Naive thymus-derived CD4-positive, alpha-beta T cell (primary cell): ENCODE results near the gene SKIC8. TPM values are rescaled to one million over a fixed set of nuclear protein-coding genes. Genes with fewer than 3 reads are reported as not detected.

Experiments
- ATAC-seq: fragments of 150-1000 bp; cut with Tn5 transposase; 2 replicates; pipeline ENCODE4 v1.10.0; 2021; ENCODE audit warnings: mild to moderate bottlenecking, moderate library complexity
- CTCF ChIA-PET: fragments of 350-600 bp; sonication (Branson Sonifier 250); formaldehyde crosslinking; loops from one replicate; lab custom pipeline; 2021; ENCODE audit warnings: antibody characterized with exemption; lab: Charles Lee
- POLR2A ChIA-PET: fragments of 350-600 bp; sonication (Branson Sonifier 250); formaldehyde crosslinking; loops from one replicate; lab custom pipeline; 2021; ENCODE audit warnings: antibody characterized with exemption, inconsistent platforms; lab: Charles Lee
- DNase-seq, 9 donors: peaks; one replicate each; pipeline versions ENCODE4 v3.0.0 to v3.0.0-alpha.2; 2020 to 2022; ENCODE audit warnings: mixed read lengths in 1 of 9
- H3K27ac ChIP-seq: one replicate; pipeline ENCODE4 v1.7.0; 2013; ENCODE audit warnings: mild to moderate bottlenecking, low read depth, low read length, moderate library complexity
- H3K27me3 ChIP-seq, 2 donors: one replicate each; pipeline ENCODE4 v1.7.0; 2013; ENCODE audit warnings: low read length in 2 of 2, mild to moderate bottlenecking in 2 of 2, moderate library complexity in 2 of 2; ENCODE audit not compliant: control insufficient read depth in 2 of 2, insufficient read depth in 2 of 2
- H3K36me3 ChIP-seq, 3 experiments: 1 replicate in 2 of 3; 2 replicates in 1 of 3; pipeline ENCODE4 v1.7.0; 2013; ENCODE audit warnings: low read length in 3 of 3, mild to moderate bottlenecking in 3 of 3, moderate library complexity in 1 of 3; ENCODE audit not compliant: insufficient read depth in 3 of 3, control insufficient read depth in 2 of 3
- H3K4me1 ChIP-seq, 2 donors: one replicate each; pipeline ENCODE4 v1.7.0; 2013; ENCODE audit warnings: low read length in 2 of 2, mild to moderate bottlenecking in 2 of 2, moderate library complexity in 1 of 2; ENCODE audit not compliant: control insufficient read depth in 2 of 2, insufficient read depth in 2 of 2
- H3K4me3 ChIP-seq: 2 replicates; pipeline ENCODE4 v1.7.0; 2013; ENCODE audit warnings: mild to moderate bottlenecking, low read length
- H3K9me3 ChIP-seq, 3 experiments: 1 replicate in 2 of 3; 2 replicates in 1 of 3; pipeline ENCODE4 v1.7.0; 2013; ENCODE audit warnings: low read length in 3 of 3; ENCODE audit not compliant: control insufficient read depth in 2 of 3
- H3K27ac Mint-ChIP-seq, 9 donors: one replicate each; pipeline ENCODE4 v1.8.0; 2020 to 2022; ENCODE audit warnings: mixed read lengths in 9 of 9, mild to moderate bottlenecking in 8 of 9, moderate library complexity in 5 of 9, inconsistent platforms in 2 of 9
- H3K27me3 Mint-ChIP-seq, 5 donors: one replicate each; pipeline ENCODE4 v1.8.0; 2021 to 2022; ENCODE audit warnings: mixed read lengths in 5 of 5, mild to moderate bottlenecking in 1 of 5
- H3K36me3 Mint-ChIP-seq, 5 donors: one replicate each; pipeline ENCODE4 v1.8.0; 2020 to 2022; ENCODE audit warnings: mixed read lengths in 5 of 5, mild to moderate bottlenecking in 3 of 5, inconsistent platforms in 1 of 5
- H3K4me1 Mint-ChIP-seq, 7 donors: one replicate each; pipeline ENCODE4 v1.8.0; 2020 to 2022; ENCODE audit warnings: mixed read lengths in 7 of 7, mild to moderate bottlenecking in 3 of 7, inconsistent platforms in 1 of 7
- H3K4me3 Mint-ChIP-seq, 10 donors: one replicate each; pipeline ENCODE4 v1.8.0; 2020 to 2022; ENCODE audit warnings: mild to moderate bottlenecking in 10 of 10, mixed read lengths in 10 of 10, moderate library complexity in 6 of 10, inconsistent platforms in 2 of 10
- H3K9me3 Mint-ChIP-seq, 11 donors: one replicate each; pipeline ENCODE4 v1.8.0; 2020 to 2022; ENCODE audit warnings: mixed read lengths in 11 of 11, mild to moderate bottlenecking in 4 of 11, inconsistent platforms in 1 of 11, moderate library complexity in 1 of 11
- intact Hi-C, 2 donors: fragments of 100-400 bp; cut with micrococcal nuclease; formaldehyde crosslinking; loops; one replicate each; pipeline ENCODE4 v1.15.1; 2023
- polyA plus RNA-seq, 2 donors: library from polyadenylated mRNA; unstranded; fragments of 300-500 nt; fragmentation: Illumina TruSeq; gene quantifications; one replicate each; pipeline ENCODE4 v1.2.3, GENCODE V29; 2021
- total RNA-seq, 6 experiments: library from RNA in 5 of 6; stranded (reverse) in 5 of 6; gene quantifications; 1 replicate in 5 of 6; 2 replicates in 1 of 6; pipeline ENCODE4 v1.2.3 and lab custom pipeline; 2021 to 2026

Gene SKIC8
- total and polyA plus RNA-seq, 7 experiments from 2014 or later, result 26.7 to 95.8 (median 45.4) TPM

DNA sequence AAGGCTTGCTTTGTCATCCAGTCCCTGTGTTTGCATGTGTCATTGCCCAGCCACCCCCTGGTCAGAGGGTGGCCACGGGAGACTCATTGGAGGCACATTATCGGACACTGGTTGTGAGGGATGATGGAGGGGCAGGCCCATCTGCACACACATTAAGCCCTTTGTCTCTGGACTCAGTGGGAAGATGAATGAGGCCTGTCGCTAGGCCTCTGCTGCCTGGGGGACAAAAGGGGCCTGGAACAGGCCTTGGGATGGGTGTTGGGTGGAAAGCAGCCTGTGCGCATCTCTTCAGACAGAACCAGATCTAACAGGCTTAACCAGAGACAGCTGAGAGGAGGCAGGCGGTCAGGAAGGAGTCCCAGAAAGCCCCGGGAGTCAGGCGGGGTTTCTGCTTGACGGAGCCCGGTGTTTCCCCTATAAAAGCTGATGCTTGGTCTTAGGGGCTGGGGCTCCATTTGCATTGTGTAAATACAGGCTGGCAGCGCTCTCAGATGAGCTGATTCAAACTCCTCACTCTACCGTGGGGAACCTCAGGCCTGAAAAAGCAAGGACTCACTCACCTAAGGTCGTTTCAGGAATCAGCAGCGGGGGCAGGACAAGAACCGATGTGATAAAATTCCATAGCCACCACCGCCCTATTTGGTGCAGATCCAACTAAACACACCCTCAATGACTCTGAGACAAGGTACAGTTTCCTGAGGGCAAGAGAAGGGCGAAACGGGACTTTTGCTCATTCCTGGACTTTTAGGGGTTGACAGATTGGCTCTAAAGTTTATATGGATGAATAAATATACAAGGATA lies 17.1 kb upstream of the SKIC8 start:
- Histone ChIP-seq H3K4me1 (no peaks in the 10 kb centered on the region), H3K27me3 (no peaks in the 10 kb centered on the region), H3K36me3 (no peaks in the 10 kb centered on the region), H3K9me3 (no peaks in the 10 kb centered on the region), H3K27ac (no peak overlapping the region), H3K4me3 (no peak overlapping the region)
- H3K36me3 Mint-ChIP-seq, result no peaks in the 10 kb centered on the region
- DNase-seq (no peak), ATAC-seq (no peak)
- no peak overlapping the region for H3K4me3 Mint-ChIP-seq
- H3K27me3 Mint-ChIP-seq, result peaks cover 0 to 8% (median 0%) of the 10 kb centered on the region in 5 donors
- no peaks in the 10 kb centered on the region for H3K9me3 Mint-ChIP-seq
- ChIA-PET POLR2A (no interaction called here), CTCF (no interaction called here)
- intact Hi-C loops, result no loop called here
- H3K27ac Mint-ChIP-seq, result no peak overlapping the region
- no peaks in the 10 kb centered on the region for H3K4me1 Mint-ChIP-seq

DNA sequence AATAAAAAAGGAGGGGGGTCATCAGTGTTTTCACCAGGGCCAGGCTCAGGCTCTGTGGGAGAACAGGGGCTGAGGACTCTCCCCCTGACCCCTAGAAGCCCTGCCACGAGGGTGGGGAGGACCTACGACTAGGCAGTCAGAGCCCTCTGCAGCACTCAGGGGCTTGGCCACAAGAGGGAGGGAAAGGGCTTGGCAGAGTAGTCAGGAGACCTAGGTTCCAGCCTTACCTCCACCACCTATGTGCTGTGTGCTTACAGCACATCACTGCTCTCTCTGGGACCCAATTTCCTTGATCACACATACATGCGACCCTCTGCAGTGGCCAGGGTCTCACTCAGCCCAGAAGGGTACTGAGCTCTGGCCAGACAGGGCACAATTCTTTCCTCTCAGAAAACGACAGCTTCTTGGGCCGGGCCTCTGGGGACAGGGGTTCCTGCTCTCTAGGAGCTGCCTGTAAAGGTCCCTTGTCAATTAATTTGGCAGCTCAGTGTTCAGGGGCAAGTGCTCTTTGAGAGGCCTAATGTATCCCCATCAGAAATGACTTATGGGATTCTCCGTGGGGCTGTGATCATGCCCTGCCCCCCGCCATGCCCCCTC lies 16.4 kb upstream of the SKIC8 start:
- peaks cover 0 to 8% (median 0%) of the 10 kb centered on the region in 5 donors for H3K27me3 Mint-ChIP-seq
- no peaks in the 10 kb centered on the region for H3K9me3 Mint-ChIP-seq
- no peaks in the 10 kb centered on the region for H3K36me3 Mint-ChIP-seq
- no peaks in the 10 kb centered on the region for H3K4me1 ChIP-seq
- intact Hi-C loops, result no loop called here
- ChIA-PET POLR2A (no interaction called here), CTCF (no interaction called here)
- no peak overlapping the region for H3K27ac Mint-ChIP-seq
- ATAC-seq (no peak), DNase-seq (no peak)
- H3K27me3 ChIP-seq, result no peaks in the 10 kb centered on the region
- no peaks in the 10 kb centered on the region for H3K9me3 ChIP-seq
- H3K4me1 Mint-ChIP-seq, result no peaks in the 10 kb centered on the region
- H3K27ac ChIP-seq, result no peak overlapping the region
- no peak overlapping the region for H3K4me3 Mint-ChIP-seq
- H3K36me3 ChIP-seq, result no peaks in the 10 kb centered on the region
- no peak overlapping the region for H3K4me3 ChIP-seq

DNA sequence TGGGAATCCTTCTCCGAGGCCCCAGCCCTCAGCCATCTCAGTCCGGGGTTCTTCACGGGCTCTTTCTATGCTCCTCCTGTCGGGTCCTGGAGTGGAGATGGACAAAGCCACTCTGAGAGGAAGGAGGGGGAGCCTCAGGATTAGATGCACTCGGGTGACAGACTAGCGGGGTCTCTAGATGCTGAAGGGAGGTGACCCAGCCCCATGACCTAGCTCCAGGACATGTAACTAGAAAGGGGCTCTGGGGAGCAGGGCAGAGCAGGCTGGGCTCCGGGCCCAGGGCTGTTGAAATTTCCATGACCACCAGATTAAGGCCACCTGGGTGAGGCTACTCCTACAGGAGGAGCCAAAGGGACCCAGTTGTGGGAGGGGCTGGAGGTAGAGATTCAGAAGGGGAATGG lies 14.8 kb upstream of the SKIC8 start:
- H3K36me3 Mint-ChIP-seq, result no peaks in the 10 kb centered on the region
- CTCF ChIA-PET, result no interaction called here
- intact Hi-C loops, result no loop called here
- no peaks in the 10 kb centered on the region for H3K9me3 ChIP-seq
- no peak overlapping the region for H3K27ac ChIP-seq
- H3K4me1 Mint-ChIP-seq, result no peaks in the 10 kb centered on the region
- no peak overlapping the region for H3K4me3 ChIP-seq
- POLR2A ChIA-PET, result no interaction called here
- H3K27me3 ChIP-seq, result no peaks in the 10 kb centered on the region
- ATAC-seq, result no peak
- H3K27ac Mint-ChIP-seq, result no peak overlapping the region
- peak overlapping the region in 1 of 10 donors; percentile 29 for H3K4me3 Mint-ChIP-seq
- no peaks in the 10 kb centered on the region for H3K4me1 ChIP-seq
- H3K9me3 Mint-ChIP-seq, result no peaks in the 10 kb centered on the region
- no peaks in the 10 kb centered on the region for H3K36me3 ChIP-seq
- H3K27me3 Mint-ChIP-seq, result peaks cover 0 to 8% (median 0%) of the 10 kb centered on the region in 5 donors
- DNase-seq, result no peak

DNA sequence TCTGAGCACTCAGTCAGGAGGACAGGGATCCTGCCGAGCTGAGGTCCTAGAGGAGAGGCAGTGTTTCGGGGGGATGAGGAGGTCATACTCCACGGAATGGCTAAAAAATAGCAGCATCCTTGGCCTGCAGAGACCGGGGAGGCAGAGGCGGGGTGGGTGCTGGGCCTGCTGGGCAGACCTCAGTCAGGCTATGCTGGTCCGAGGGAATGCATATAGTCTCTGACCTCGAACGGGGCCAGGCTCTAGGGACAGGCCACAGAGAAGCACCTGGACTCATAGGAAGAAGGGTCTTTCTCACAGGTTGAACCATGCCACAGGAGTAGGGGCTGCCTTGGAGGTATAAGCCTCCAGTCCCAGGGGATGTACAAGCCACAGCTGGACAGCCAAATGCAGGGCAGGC lies 14.0 kb upstream of the SKIC8 start:
- DNase-seq, result no peak

DNA sequence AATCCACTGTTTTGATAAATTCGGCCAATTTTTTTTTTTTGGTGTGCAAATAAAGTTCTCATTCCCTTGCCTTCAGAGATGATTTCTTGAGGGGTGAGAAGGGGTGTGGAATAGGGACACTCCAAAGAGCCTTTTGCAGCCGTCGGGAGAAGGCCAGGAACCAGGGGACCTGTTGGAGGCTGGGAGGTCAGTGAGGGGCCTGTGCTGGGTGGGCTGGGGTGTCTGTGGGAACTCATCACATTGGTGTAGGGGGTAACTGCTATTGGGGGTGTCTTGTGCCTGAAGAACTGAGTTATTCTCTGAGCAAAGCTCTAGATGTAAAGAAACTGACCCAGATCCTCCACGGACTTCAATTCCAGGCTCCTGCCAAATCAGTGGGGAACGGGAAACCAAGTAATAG lies 13.5 kb upstream of the SKIC8 start:
- intact Hi-C loops, result no loop called here
- POLR2A ChIA-PET, result interaction anchor here (1.2 kb wide), 1 partner anchor 164 kb away, joined by 3 read pairs; no protein-coding TSS in a partner anchor
- no peak overlapping the region for H3K27ac ChIP-seq
- no peaks in the 10 kb centered on the region for H3K9me3 ChIP-seq
- H3K4me3 ChIP-seq, result no peak overlapping the region
- H3K4me1 ChIP-seq, result no peaks in the 10 kb centered on the region
- no peaks in the 10 kb centered on the region for H3K36me3 ChIP-seq
- DNase-seq, result no peak
- H3K27me3 Mint-ChIP-seq, result peaks cover 0 to 10% (median 3%) of the 10 kb centered on the region in 5 donors
- no peaks in the 10 kb centered on the region for H3K9me3 Mint-ChIP-seq
- no peak overlapping the region for H3K27ac Mint-ChIP-seq
- no peak overlapping the region for H3K4me3 Mint-ChIP-seq
- ATAC-seq, result no peak
- no peaks in the 10 kb centered on the region for H3K4me1 Mint-ChIP-seq
- H3K36me3 Mint-ChIP-seq, result no peaks in the 10 kb centered on the region
- CTCF ChIA-PET, result interaction anchor here (0.6 kb wide), 1 partner anchor 85 kb away, joined by 4 read pairs; no protein-coding TSS in a partner anchor
- H3K27me3 ChIP-seq, result no peaks in the 10 kb centered on the region

More for the DNA sequence above, 14.0 kb upstream of the SKIC8 start:
- Histone ChIP-seq H3K4me1 (no peaks in the 10 kb centered on the region), H3K4me3 (no peak overlapping the region), H3K27ac (no peak overlapping the region), H3K27me3 (no peaks in the 10 kb centered on the region), H3K36me3 (no peaks in the 10 kb centered on the region), H3K9me3 (no peaks in the 10 kb centered on the region)
- intact Hi-C loops, result no loop called here
- no peak for ATAC-seq
- H3K4me1 Mint-ChIP-seq, result no peaks in the 10 kb centered on the region
- no peak overlapping the region for H3K4me3 Mint-ChIP-seq
- peaks cover 0 to 8% (median 0%) of the 10 kb centered on the region in 5 donors for H3K27me3 Mint-ChIP-seq
- no peaks in the 10 kb centered on the region for H3K9me3 Mint-ChIP-seq
- POLR2A ChIA-PET, result no interaction called here
- H3K36me3 Mint-ChIP-seq, result no peaks in the 10 kb centered on the region
- no peak overlapping the region for H3K27ac Mint-ChIP-seq
- CTCF ChIA-PET, result no interaction called here

DNA sequence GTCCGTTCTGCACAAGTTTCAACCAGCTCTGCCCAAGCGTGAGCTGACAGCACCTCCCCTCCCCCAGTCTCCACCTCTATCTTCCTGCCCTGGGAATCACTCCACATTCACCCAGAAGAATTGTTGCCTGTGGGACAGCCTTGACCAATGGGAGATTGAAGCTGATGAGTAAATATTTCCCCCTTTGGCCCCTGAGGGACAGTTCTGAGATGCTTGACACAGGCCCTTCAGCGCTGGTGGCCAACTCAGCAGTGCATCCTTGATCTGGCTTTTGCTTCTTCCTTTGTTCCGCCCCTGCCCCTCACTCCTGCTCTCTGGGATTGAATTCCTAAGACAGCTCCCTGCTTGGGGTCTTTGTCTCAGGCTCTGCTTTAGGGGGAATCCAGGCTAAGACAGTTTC lies 13.1 kb upstream of the SKIC8 start:
- H3K4me1 Mint-ChIP-seq, result no peaks in the 10 kb centered on the region
- POLR2A ChIA-PET, result interaction anchor here (1.2 kb wide), 1 partner anchor 164 kb away, joined by 3 read pairs; no protein-coding TSS in a partner anchor
- ATAC-seq (no peak), DNase-seq (no peak)
- H3K27me3 ChIP-seq, result no peaks in the 10 kb centered on the region
- H3K4me3 ChIP-seq, result no peak overlapping the region
- H3K36me3 ChIP-seq, result no peaks in the 10 kb centered on the region
- no peak overlapping the region for H3K27ac Mint-ChIP-seq
- H3K27me3 Mint-ChIP-seq, result peaks cover 0 to 8% (median 5%) of the 10 kb centered on the region in 5 donors
- CTCF ChIA-PET, result interaction anchor here (0.6 kb wide), 1 partner anchor 85 kb away, joined by 4 read pairs; no protein-coding TSS in a partner anchor
- no peaks in the 10 kb centered on the region for H3K9me3 Mint-ChIP-seq
- no peaks in the 10 kb centered on the region for H3K4me1 ChIP-seq
- H3K27ac ChIP-seq, result no peak overlapping the region
- no peaks in the 10 kb centered on the region for H3K36me3 Mint-ChIP-seq
- H3K4me3 Mint-ChIP-seq, result no peak overlapping the region
- intact Hi-C loops, result no loop called here
- H3K9me3 ChIP-seq, result no peaks in the 10 kb centered on the region
